ENCODE data around the gene PLEKHA8.

The PLEKHA8 gene

DNA sequence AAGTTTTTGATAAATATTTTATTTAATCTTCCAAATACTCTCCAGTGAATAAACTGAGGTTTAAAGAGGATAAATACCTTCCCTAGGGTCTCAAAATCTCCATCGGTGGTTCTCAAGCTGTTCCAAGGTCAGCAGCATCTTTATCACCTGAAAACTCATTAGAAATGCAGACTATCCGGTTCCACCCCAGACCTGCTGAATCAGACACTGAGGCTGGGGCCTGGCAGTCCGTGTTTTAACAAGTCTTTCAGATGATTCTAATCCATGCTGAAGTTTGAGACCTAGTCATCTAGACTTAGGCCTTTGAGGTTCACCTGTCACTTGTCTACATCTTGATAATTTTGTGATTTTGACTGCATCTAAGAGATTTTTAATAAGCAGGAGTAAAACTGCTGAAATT, 37.5 kb downstream of the PLEKHA8 start:
- no peak for DNase-seq

DNA sequence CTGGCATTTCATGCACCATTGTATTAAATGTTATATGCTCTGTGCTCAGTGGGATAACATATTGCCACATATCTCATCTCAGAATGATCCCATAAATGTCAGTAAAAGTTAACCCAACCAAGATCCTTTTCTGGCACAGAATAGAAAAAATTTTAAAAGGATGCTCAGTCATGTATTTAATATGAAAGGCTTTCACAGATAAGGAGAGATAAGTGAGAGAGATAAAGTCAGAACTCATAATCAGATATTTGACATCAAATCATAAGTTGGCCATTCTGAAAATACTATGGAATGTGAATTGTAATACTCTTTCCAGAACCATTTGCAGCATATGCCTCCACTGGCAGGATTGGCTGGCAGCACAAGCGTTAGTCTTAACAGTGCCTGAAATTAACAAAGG, 38.5 kb downstream of the PLEKHA8 start:
- TF ChIP-seq POLR2A (IDR thresholded peaks at IDR 0.05; ENCODE audit: low read length) (no peak), GATA1 (IDR thresholded peaks at IDR 0.05; ENCODE audit: low read depth, low read length) (no peak)
- DNase-seq, result no peak

More for the DNA sequence above, 37.5 kb downstream of the PLEKHA8 start:
- TF ChIP-seq GATA1 (IDR thresholded peaks at IDR 0.05; ENCODE audit: low read depth, low read length), result no peak
- TF ChIP-seq POLR2A (IDR thresholded peaks at IDR 0.05; ENCODE audit: low read length), result no peak

DNA sequence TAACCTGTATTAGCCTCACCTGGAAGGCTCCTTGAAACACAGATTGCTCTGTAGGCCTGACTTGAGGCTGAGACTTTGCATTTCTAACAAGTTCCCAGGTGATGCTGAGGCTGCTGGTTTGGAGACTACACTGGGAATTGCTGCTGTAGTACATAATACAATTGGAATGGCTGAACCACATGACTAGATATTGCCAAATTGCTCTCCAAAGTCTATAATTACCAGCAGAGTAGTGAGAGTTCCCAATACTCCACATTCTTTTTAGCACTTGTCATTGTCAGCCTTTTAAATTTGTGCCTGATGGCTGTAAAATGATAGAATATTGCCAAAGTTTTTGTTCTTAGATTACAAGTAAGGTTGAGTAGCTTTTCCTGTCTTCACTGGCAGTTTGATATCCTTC, 39.9 kb downstream of the PLEKHA8 start:
- TF ChIP-seq GATA1 (IDR thresholded peaks at IDR 0.05; ENCODE audit: low read depth, low read length) (no peak), POLR2A (IDR thresholded peaks at IDR 0.05; ENCODE audit: low read length) (no peak)
- DNase-seq, result no peak

DNA sequence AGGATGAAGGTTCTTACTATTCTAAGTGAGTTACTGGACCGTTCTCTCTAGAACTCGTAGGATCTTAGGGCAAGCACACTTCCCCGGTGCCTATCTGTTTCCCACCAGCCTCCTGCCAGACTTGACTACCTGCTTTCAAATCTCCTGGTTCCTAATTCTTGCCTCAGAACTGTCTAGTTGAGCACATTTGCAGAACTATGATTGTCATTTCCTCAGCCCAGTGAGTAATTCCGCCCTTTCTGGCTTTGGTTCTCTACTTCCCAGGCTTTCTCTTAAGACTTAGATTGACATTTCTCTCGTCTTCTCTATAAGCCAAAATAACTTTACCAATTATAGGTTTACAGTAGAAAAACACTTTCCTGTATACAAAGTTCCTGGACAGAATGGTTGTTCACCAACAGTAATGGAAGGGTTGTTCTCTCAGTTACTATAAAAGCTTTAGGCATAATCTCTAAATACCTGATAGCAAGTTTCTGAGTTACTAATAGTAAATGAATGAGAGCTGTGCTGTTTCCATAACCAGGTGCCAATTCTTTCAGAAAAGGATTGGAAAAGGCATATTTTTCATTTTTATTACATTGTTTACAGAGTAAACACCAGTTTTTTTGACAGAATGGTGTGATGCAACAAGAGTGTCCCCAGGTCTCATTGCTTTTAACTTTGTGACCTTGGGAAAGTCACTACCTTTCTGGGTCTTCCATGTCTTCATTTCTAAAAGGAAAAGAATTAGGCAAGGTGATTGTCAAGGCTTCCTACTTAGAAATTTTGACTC, 41.1 kb downstream of the PLEKHA8 start:
- DNase-seq, result no peak
- TF ChIP-seq POLR2A (IDR thresholded peaks at IDR 0.05; ENCODE audit: low read length) (no peak), GATA1 (IDR thresholded peaks at IDR 0.05; ENCODE audit: low read depth, low read length) (no peak)

DNA sequence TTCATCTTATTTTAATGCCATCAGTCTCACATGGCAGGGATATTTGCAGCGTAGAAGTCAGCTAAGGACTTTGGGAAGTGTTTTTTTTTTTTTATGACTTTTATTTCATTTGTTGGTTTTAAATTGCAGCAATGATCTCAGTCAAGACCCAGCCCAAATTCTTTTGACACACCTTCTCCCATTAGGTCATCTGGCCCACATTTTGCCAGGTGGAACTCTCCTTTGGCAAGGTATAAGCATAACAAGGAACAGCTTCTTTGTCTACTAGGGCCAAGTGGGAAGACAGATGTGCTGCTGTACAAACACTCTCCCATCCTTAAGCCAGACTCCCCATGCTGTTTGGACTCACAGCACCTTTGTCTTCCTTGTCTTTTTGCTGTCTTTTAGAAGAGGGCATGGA, 41.8 kb downstream of the PLEKHA8 start:
- DNase-seq, result no peak
- TF ChIP-seq POLR2A (IDR thresholded peaks at IDR 0.05; ENCODE audit: low read length), result no peak
- TF ChIP-seq GATA1 (IDR thresholded peaks at IDR 0.05; ENCODE audit: low read depth, low read length), result no peak

DNA sequence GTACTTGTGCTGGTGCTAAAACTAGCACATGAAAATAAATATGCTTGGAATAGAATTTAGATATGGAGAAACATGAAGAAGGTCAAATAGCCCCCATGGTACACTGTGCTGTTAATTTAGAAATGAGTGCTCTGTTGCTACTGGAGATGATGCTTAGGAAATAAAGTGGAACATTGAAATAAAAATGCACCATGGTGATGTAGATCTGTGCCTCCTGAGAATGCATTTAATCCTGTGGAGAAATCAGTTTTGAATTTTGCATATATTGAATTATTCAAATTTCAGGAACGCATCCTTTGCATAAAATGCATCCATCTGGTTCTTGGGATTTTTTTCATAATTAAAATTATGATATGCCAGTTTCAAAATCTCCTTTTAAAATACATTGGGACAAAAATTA, 44.5 kb downstream of the PLEKHA8 start:
- DNase-seq, result no peak
- TF ChIP-seq POLR2A (IDR thresholded peaks at IDR 0.05; ENCODE audit: low read length) (no peak), GATA1 (IDR thresholded peaks at IDR 0.05; ENCODE audit: low read depth, low read length) (no peak)

DNA sequence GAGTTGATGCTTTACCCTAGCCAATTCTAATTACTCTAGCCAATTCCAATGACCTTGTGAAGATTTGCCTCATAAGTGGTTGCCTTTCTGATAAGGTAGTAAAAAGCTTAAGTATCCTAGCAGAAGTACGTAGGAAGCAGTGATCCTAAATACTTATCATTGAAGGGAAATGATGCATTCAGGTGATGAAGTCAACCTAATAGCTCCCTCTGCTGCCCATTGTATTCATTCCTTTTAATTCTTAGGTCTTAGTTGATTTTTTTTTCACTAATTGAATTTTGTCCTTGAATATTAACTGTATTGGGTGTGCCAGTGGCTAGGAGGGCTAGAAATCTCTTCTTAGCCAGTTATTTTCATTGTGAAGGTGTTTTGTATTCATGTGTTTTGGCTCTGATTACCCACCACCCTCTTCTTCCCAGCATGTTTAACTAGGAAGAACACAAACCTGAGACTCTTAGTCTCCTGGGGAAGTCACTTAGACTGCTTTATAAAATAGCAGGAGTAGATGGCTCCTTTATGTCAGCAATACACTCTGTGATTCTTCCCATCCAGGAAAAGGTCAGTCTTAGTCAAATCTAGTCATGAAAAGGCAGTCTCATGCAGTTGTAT, 46.3 kb downstream of the PLEKHA8 start:
- TF ChIP-seq POLR2A (IDR thresholded peaks at IDR 0.05; ENCODE audit: low read length) (no peak), GATA1 (IDR thresholded peaks at IDR 0.05; ENCODE audit: low read depth, low read length) (no peak)
- DNase-seq, result peak; percentile 46 to 57

DNA sequence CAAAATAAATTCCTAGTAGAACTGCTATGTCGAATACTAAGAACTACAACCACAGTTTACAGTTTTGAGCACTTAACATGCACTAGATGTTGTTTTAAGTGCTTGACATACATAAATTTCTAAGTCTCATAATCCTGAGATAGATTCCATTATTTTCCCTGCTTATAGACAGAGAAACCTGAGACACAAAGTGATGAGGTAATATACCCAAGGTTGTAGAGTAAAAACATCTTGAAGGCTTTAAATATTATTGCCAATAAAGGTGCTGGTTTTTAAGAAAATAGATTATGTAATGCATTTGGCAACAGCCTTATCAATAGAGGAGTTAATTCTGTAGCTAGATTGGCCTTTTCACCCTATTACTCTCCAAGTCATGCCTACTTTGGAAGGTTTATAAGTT, 48.2 kb downstream of the PLEKHA8 start:
- TF ChIP-seq GATA1 (IDR thresholded peaks at IDR 0.05; ENCODE audit: low read depth, low read length) (no peak), POLR2A (IDR thresholded peaks at IDR 0.05; ENCODE audit: low read length) (no peak)

DNA sequence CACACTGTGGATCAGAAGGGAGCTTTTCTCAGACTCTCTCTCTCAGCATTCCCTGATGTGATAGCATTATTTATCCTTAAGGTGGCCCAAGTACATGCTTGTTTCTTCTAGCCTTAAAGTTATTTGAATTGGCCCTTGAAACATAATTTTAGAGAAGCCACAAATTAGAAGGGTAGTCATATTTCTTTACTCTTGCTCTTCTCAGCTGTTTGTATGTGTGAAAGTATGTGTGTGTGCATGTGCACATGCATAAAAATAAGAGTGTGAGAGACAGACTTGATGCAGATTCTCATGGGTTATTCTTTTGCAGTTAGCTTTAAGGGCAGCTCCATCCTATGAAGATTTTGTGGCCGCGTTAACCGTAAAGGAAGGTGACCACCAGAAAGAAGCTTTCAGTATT, 50.1 kb downstream of the PLEKHA8 start:
- DNase-seq, result no peak
- no peak for TF ChIP-seq GATA1 (IDR thresholded peaks at IDR 0.05; ENCODE audit: low read depth, low read length)
- TF ChIP-seq POLR2A (IDR thresholded peaks at IDR 0.05; ENCODE audit: low read length), result no peak

More for the DNA sequence above, 48.2 kb downstream of the PLEKHA8 start:
- DNase-seq, result no peak

DNA sequence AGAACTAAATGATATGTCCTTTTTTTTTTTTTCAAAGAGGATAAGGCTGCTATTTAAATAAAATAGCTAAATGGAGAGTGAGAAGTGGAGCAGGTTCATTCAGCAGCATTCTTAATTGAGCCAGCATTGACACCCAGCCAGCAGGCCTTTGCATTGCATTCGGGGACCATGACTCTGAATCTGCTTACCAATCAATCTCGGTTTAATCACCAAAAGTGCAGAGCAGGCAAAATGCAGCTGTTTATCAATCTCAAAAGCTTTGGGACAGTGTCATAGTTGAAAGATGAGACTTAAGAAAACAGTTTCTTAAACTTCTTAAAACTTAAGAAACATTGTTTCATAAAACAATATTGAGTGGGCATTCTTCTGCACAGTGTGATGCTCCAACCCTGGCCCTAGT, 51.7 kb downstream of the PLEKHA8 start:
- DNase-seq, result no peak
- TF ChIP-seq POLR2A (IDR thresholded peaks at IDR 0.05; ENCODE audit: low read length) (no peak), GATA1 (IDR thresholded peaks at IDR 0.05; ENCODE audit: low read depth, low read length) (no peak)

DNA sequence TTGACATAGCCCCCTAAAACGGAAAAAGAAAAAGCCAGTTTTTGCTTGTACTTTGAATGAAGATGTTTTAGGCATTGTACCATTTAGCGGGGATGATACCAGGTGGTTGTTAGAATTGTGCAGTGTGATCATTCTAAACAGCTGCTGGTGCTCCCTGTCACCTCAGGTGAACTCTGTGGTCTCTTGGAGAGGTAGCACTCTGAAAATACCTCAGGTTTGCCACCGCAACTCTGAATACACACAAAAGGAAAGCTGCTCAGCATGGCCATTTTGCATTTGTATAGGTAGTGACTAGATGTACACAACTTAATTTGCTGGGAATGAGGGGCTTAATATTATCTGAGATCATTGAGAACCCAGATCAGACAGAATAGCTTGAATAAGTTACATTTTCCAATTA, 52.6 kb downstream of the PLEKHA8 start:
- TF ChIP-seq POLR2A (IDR thresholded peaks at IDR 0.05; ENCODE audit: low read length), result no peak
- TF ChIP-seq GATA1 (IDR thresholded peaks at IDR 0.05; ENCODE audit: low read depth, low read length), result no peak
- no peak for DNase-seq

DNA sequence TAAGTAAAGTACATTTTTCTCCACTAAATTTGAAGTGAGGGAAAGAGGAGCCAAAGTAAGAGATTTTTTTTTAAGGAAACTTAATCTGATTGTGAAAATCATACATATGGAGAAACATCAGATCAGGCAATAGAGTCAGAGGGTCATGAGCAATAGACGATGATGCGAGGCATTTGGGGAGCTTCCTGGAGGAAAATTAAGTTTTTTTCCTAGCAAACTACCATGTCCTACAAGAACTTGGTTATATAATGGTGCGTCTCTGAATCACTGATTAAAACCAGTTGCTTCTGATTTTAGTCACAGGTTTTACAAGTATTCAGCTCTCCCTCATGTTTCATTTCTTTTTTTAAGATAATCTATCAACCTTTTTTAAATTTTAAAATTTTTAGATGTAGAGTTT, 54.5 kb downstream of the PLEKHA8 start:
- TF ChIP-seq POLR2A (IDR thresholded peaks at IDR 0.05; ENCODE audit: low read length), result no peak
- no peak for TF ChIP-seq GATA1 (IDR thresholded peaks at IDR 0.05; ENCODE audit: low read depth, low read length)

DNA sequence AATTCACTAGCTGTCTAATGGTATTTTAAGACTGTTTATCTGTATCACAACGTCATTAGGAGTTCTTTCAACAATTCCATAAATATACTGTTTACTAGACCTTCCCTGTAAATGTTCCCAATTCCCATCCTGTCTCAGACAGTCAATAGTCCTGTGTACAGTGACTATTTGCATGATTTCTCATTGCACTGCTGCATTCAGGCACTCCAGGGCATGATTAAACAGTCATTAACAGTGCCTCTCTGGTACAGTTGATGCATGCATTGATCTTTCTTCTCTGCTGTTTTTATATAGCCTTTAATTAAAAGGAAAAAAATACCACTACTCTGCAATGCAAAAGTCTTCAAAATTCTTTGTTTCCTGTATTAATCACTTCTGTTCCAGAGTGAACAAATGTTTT, 55.1 kb downstream of the PLEKHA8 start:
- no peak for DNase-seq
- TF ChIP-seq GATA1 (IDR thresholded peaks at IDR 0.05; ENCODE audit: low read depth, low read length), result no peak
- TF ChIP-seq POLR2A (IDR thresholded peaks at IDR 0.05; ENCODE audit: low read length), result no peak

More for the DNA sequence above, 54.5 kb downstream of the PLEKHA8 start:
- no peak for DNase-seq

DNA sequence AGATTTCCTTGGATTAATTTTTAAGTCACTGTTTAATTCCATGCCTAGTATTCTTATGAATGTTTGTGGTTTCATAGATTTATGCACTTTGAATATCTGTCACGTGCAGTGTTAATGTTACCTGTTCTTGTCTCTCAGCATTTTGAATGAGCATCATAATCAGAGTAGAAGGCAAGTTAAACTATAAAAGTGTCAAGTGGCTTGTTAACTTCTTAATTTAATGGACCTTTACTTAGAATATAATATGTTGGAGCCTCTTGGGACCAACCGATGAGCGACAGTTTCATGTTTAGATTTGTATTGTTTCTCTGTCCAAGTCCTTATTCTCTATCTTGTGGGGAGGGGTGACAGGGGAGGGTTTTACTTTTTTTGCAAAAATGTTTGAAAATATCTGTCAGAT, 56.0 kb downstream of the PLEKHA8 start:
- TF ChIP-seq GATA1 (IDR thresholded peaks at IDR 0.05; ENCODE audit: low read depth, low read length) (no peak), POLR2A (IDR thresholded peaks at IDR 0.05; ENCODE audit: low read length) (no peak)
- no peak for DNase-seq

DNA sequence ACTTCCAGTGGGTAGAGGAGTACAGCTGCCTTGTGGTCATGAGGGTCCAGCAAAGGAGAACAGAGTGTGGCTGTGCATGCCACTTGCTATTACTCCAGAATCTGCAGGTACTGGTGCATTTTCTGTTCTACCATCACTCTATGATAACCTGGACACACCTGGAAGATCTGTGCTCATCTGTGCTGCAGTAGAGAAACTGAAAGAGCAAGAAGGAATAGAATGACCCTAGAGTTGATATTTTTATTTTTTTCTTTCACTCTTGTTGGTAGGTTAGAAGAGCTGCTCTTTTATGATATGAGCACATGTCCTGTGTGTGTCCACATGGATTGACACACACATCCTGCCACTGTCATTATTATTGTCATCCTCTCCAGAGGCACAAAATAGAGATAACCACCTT, 58.3 kb downstream of the PLEKHA8 start:
- DNase-seq, result no peak
- TF ChIP-seq GATA1 (IDR thresholded peaks at IDR 0.05; ENCODE audit: low read depth, low read length) (no peak), POLR2A (IDR thresholded peaks at IDR 0.05; ENCODE audit: low read length) (no peak)
